T-helper 1 cell treated with Interleukin-12 subunit alpha and Interleukin-12 subunit beta and Interleukin-4 antibody, amounts not matched to agents 30 ng/mL and 1 ng/mL, for 36 hours (primary cell): ENCODE measurements around the gene MEST. TPM values are rescaled to one million over a fixed set of nuclear protein-coding genes. Genes with fewer than 3 reads are reported as not detected.
"Not testable (repeated sequence)": the region's sequence is repeated elsewhere in the genome, so short reads cannot be mapped to it uniquely, and the experiment has no call there.

Experiments used
- intact Hi-C: fragments of 100-400 bp; cut with micrococcal nuclease; formaldehyde crosslinking; loops from one replicate; pipeline ENCODE4 v1.15.1; 2024
- total RNA-seq: library from RNA; stranded (reverse); gene quantifications from 2 replicates; pipeline ENCODE4 v1.2.3, GENCODE V29; 2022

The MEST gene, protein sequence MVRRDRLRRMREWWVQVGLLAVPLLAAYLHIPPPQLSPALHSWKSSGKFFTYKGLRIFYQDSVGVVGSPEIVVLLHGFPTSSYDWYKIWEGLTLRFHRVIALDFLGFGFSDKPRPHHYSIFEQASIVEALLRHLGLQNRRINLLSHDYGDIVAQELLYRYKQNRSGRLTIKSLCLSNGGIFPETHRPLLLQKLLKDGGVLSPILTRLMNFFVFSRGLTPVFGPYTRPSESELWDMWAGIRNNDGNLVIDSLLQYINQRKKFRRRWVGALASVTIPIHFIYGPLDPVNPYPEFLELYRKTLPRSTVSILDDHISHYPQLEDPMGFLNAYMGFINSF
- 1.2 and 1.4 TPM in 2 replicates for total RNA-seq

GRCh38 chr7:130491841-130492522 is at the start of gene MEST:
Gene MEST (plus strand): TSS chr7:130492085. CDS start chr7:130492314, 229 bp downstream.
- intact Hi-C loops = no loop called here

- intact Hi-C loops = loop anchor here (5.0 to 10.0 kb wide), 2 partner anchors 882 to 1115 kb away; partner anchors contain the start of genes MKLN1 and PODXL
Observed at GRCh38 chr7:130442601-130443000, 49.3 kb upstream of the MEST start.

- intact Hi-C loops = loop anchor here (5.0 to 10.0 kb wide), 2 partner anchors 881 to 1113 kb away; partner anchors contain the start of genes MKLN1 and PODXL
Observed at GRCh38 chr7:130444234-130444633, 47.7 kb upstream of the MEST start.

DNA sequence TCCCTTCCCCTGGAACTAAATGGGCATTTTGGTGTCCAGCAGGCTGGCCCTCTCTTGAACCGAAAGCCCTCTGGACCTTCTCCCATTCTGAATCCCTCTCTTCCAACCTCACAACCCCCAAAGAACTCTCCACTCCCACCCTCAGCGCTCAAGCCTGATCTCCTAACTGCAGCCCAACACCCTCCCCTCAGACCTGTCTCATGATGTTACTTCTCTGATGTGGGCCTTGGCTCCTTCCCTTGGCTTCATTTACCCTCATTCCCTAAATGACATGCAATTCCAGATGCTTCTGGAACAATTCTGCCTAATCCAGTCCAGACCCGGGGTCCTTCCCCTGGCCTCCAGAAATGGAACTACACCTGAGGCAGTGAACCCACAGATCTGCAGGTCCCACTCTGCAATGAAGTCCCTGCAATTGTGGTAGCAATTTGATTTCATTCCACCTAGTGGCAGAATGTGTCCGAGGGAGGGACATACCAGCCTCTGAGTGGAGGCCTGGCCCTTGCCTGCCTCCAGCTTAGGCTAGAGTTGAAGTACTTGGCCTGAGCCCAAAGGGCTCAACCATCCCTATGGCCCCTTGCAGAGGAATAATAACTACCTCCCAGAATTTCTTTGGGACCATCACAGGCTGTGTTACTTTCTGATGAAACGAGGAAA is 47.0 kb upstream of the MEST start:
- intact Hi-C loops = loop anchor here (5.0 to 10.0 kb wide), 2 partner anchors 880 to 1112 kb away; partner anchors contain the start of genes MKLN1 and PODXL

DNA sequence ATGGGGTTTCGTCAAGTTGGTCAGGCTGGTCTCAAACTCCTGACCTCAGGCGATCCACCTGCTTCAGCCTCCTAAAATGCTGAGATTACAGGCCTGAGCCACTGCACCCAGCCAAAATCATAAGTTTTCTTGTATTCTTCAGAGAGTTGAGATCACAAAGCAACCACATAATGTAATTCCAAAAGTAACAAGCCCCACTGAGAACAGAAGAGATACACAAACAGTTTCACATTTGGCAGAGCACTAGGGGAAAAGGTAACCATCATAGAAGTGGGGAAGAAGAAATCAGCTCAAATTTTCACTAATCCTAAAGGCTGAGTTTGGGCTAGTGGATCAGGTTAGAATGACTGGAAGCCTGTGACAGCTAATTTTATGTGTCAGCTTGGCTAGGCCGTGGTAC is 45.6 kb upstream of the MEST start:
- intact Hi-C loops = loop anchor here (10.0 kb wide), 1 partner anchor 879 kb away; the partner anchor contains the start of gene MKLN1

- intact Hi-C loops = not testable (repeated sequence)
Observed at GRCh38 chr7:130451344-130451743, 40.5 kb upstream of the MEST start.

GRCh38 chr7:130452951-130453350 is 38.9 kb upstream of the MEST start:
- intact Hi-C loops = no loop called here

DNA sequence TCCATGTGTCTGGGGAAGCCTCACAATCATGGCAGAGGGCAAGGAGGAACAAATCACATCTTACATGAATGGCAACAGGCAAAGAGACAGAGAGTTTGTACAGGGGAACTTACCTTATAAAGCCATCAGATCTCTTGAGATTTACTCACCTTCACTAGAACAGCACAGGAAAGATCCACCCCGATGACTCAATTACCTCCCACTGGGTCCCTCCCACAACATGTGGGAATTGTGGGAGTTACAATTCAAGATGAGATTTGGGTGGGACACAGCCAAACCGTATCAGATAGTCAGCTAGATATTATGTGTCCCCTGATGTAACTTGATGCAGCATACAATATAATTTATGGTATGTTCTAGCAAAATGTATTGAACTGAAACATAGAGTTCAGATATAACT is 36.9 kb upstream of the MEST start:
- intact Hi-C loops = no loop called here

GRCh38 chr7:130458257-130458656 is 33.6 kb upstream of the MEST start:
- intact Hi-C loops = loop anchor here (1.0 kb wide), 1 partner anchor 17 kb away; the partner anchor contains the start of gene CEP41

- intact Hi-C loops = no loop called here
Observed at GRCh38 chr7:130461272-130461671, 30.6 kb upstream of the MEST start.

DNA sequence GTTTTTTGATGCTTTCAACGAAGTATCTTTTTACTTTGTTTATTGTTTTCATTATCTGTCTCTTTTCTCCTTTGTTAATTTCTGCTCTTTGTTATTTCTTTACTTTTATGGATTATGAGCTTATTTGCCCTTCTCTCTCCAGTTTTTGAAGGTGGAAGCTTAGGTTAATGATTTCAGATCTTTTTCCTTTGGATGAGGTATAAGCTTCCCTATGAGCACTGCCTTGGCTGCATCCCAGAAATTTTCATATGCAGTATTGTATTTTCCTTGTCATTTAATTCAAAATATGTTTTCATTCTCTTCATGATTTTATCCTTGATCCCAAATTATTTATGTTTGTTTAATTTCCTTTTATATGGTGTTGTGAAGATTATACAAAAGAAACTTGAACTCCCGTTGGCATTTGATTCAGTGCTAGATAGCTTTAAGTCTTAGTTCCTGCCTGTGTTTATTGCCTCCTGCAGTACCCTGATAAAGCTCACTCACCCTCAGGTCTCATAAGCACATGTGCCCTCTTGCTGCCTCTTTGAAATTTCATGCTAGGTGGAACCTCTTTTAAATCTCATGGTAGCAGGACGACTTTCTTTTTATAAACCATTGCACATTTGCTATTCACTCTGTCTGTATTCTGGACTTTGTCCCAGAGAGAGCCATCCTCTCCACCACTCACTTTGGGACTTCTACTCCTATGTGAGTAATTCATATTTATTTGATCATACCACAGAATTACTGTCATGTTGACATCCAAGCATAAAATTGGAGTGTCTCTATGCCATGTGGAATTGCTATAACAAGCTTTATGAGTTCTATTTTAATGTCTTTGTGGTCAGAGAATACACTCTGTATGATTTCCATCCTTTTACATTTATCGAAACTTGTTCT is 28.1 kb upstream of the MEST start:
- intact Hi-C loops = no loop called here

DNA sequence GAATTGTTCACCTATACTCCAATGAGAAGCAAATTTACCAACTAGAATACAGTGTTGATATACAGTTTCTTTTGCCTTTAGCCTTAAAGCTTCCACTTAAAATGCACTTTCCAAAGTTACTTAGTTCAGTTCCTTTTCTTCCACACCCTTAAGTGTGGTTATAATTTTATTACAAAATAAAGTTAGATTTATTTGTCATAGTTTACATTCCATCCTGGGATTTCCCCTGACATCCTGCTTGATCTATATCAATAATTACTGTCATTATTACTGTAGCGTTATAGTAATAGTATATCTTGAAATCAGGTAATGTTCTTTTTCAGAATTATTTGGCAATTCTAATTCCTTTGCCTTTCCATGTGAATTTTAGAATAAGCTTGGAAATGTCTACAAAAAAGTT is 23.3 kb upstream of the MEST start:
- intact Hi-C loops = no loop called here

DNA sequence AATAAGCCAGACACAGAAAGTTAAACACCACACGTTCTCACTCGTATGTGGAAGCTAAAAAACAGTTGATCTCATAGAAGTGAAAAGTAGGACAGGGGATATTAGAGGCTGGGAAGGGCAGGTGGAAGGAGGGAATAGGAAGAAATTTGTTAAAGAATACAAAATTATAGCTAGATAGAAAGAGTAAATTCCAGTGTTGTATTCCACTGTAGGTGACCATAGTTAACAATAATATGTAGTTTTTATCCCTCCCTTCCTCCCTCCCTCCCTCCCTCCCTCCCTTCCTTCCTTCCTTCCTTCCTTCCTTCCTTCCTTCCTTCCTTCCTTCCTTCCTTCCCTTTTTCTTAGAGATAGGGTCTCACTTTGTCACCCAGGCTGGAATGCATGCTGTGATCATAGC is 19.9 kb upstream of the MEST start:
- intact Hi-C loops = no loop called here

DNA sequence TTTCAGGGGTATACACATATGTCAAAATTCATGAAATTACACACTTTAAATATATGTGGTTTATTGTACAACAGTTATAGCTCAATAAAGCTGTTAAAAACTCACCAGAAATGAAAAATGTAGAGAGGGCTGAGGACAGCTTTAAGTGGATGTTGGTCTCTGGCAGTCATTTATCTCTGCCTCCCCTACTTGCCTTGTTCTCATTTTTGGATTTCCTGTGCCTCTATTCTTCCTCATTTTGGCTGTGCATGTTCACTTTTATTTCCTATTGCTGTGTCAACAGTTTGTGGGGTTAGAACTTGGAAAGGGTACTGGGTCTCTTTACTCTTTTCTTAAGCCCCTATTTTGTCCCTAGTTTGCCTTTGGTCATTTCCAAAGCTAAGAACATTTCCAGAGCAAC is 18.6 kb upstream of the MEST start:
- intact Hi-C loops = no loop called here

GRCh38 chr7:130473876-130474275 is 18.0 kb upstream of the MEST start:
- intact Hi-C loops = no loop called here

- intact Hi-C loops = no loop called here
Observed at GRCh38 chr7:130475776-130476175, 16.1 kb upstream of the MEST start.

DNA sequence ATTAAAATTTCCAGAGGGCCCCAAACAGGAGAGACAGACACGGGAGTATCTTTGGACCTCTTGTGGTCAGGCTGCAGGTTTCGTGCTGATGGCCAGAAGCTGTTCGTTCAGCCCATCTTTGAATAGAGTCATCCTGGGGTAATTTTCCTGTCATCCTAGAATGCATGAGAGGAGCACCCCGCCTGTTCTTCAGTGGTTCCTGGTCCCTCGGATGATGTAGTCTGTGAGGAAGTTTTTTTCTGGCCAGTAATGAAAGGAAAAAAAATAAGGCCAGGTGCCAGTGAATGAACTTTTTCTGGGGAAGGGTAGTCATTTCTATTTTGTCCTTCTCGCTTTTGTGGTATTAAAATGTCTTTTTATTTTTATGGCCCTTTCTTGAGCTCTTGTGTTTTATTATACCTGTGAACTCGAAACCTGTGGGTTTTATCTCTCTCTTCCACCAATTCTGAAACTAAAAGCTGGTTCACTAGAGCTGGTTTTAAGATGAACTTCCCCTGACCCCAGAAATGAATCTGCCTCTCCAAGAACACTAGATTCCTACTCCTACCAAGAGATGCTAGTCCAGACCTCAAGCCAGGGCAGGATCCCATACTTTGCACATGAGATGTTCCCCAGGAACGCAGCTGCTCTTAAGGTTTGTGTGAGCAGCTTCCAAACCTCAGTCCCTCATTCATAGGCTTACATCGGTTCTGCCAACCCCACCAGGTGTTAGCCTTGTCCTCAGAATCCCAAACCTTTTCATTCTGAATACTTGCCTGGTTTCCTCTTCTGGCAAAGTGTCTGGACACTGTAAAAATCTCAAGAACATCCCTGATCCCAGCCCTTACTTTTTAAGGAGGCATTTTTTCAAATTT is 15.4 kb upstream of the MEST start:
- intact Hi-C loops = no loop called here

DNA sequence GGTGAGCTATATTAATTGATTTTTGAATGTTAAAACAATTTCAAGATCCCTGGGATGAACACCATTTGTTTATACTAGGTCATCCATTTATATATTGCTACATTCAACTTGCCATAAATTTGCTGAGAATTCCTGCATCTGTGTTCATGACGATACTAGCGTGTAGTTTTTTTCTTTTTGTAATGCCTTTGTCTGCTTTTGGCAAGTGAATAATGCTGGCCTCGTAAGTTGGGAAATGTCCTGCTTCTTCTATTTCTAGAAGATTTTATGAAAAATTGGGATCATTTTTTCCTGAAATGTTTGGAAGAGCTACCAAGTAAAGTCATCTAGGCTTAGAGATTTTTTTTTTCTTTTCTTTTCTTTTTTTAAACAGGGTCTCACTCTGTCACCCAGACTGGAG is 12.9 kb upstream of the MEST start:
- intact Hi-C loops = no loop called here

DNA sequence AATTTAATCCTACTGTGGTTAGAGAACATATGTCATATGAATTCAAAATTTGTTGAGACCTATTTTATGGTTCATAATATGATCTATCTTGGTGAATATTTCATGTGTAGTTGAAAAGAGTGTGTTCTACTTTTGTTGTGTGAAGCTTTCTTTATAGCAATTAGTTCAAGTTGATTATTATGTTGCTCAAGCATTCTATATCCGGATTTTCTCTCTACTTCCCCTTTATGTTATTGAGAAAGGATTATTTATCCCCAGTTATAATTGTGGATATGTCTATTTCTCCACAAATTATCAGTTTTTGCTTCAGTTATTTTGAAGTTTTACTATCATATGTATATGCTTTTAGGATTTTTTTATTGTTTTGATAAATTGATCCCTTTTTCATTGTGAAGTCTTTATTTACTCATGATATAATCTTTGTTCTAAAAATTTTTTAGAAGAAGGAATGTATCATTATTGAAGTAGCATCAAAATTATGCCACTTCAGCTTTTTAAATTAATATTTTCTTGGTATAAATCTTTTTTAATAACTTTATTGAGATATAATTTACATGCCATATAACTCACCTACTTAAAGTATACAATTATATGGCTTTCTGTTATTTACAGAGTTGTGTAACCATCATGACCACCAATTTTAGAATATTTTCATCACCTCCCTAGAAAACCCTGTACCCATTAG is 12.0 kb upstream of the MEST start:
- intact Hi-C loops = no loop called here
